Stimulated activated naive CD4-positive, alpha-beta T cell (primary cell): ENCODE results near the gene IFI35.
"Not testable (repeated sequence)": the region's sequence is repeated elsewhere in the genome, so short reads cannot be mapped to it uniquely, and the experiment has no call there.

ENCODE experiments used
- DNase-seq, 6 experiments: peaks; one replicate each; lab custom pipeline; 2025; lab: John Stamatoyannopoulos, UW

The IFI35 gene

GRCh38 chr17:43006639-43007551, at the start of gene IFI35:
IFI35 (plus strand) TSS chr17:43006784; CDS start chr17:43006948, 164 bp downstream.
- DNase-seq = peak; percentile 67 to 81 (median 75)

GRCh38 chr17:42964161-42964932, 42.2 kb upstream of the IFI35 start, which contains the start of gene AARSD1:
AARSD1 (minus strand) TSS chr17:42964454; CDS start chr17:42964440, 14 bp downstream.
- DNase-seq = peak; percentile 83 to 89 (median 88)

GRCh38 chr17:42967925-42968324, 38.7 kb upstream of the IFI35 start:
- no peak for DNase-seq

DNA sequence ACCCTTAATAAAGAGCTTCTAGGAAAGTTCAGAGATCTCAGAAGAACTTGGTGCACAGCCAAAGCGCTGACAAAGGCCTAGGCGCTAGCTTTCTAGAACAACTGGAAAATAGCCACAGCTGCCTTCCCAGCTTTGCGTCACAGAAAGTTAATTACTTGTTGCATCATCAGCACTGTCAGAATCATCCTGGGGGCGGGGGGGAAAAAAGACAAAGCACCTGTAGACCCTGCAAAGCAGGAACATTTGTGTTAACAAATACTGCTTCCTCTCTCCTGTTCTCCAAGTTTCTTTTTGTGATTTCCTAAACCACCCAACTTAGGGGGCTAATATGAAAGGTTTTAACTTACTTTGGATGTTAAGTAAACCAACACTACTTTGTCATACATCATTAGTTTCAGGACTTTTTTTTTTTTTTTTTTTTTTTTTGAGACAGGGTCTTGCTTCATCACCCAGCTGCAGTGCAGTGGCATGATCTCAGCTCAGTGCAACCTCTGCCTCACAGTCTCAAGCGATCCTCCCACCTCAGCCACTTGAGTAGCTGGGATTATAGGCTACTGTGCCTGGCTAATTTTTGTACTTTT, 37.5 kb upstream of the IFI35 start:
- no peak for DNase-seq

GRCh38 chr17:42971589-42971988, 35.0 kb upstream of the IFI35 start:
- no peak for DNase-seq

- DNase-seq = not testable (repeated sequence)
Observed at GRCh38 chr17:42973323-42973722, 33.3 kb upstream of the IFI35 start.

- DNase-seq = no peak
Observed at GRCh38 chr17:42975265-42975664, 31.3 kb upstream of the IFI35 start.

DNA sequence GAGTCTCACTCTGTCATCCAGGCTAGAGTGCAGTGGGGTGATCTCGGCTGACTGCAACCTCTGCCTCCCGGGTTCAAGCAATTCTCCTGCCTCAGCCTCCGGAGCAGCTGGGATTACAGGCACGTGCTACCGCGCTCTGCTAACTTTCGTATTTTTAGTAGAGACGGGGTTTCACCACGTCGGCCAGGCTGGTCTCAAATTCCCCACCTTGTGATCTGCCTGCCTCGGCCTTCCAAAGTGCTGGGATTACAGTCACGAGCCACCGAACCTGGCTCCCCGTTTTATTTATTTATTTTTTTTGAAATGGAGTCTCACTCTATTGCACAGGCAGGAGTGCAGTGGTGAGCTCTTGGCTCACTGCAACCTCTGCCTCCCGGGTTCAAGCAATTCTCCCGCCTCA, 30.9 kb upstream of the IFI35 start:
- DNase-seq = not testable (repeated sequence)

- peak in 1 of 6 experiments; percentile 36 for DNase-seq
Observed at GRCh38 chr17:42979511-42980273, 26.9 kb upstream of the IFI35 start, which contains the start of gene PTGES3L. PTGES3L (minus strand) TSS chr17:42980080; CDS start chr17:42980053, 27 bp downstream.

DNA sequence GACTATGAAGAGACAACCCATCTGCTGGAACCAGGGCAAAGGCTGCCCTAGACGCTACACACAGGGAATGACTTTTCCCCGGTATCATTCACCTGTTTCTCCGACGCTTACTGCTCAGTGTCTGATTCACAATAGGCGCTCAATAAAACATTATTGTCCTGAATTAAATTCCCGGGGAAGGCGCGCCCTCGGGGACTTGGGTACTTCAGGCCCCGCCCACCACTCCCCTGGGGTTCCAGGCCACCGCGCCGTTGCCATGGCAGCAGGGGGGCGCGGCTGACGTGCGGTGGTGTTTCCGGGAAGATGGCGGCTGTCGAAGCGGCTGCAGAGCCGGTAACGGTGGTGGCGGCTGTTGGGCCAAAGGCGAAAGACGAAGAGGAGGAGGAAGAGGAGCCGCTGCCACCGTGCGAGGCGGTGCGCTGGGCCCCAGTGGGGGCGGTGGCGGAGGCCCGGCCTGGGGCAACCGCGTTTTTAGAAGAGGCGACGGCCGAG, 26.3 kb upstream of the IFI35 start, which contains the start of gene RUNDC1:
RUNDC1 (plus strand) TSS at position 292 of the 492 bp plus-strand sequence; CDS start at position 304, 12 bp downstream.
- peak; percentile 76 to 89 (median 85) for DNase-seq

GRCh38 chr17:42980766-42981397, 25.7 kb upstream of the IFI35 start:
- peak in 5 of 6 experiments; percentile 40 to 64 (median 47) for DNase-seq

GRCh38 chr17:42982266-42982665, 24.3 kb upstream of the IFI35 start:
- no peak for DNase-seq

DNA sequence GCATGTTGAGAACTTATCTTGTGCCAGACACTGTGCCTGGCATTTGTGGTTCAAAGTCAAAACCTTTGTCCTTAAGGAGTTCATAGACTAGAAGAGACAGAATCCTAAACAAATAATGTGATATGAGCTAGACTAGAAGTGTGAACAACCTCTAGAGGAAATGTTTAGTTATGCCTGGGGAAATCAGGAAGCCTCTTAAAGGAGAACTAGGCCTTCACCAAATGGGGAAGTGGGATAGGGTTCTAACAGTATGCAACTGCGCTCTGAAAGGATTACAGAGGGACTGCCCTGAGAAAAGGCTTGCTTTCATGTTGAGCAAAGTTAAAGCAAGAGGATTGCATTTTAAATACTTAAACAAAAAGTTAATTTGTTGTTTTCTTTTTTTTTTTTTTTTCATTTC, 21.4 kb upstream of the IFI35 start:
- DNase-seq = no peak

DNA sequence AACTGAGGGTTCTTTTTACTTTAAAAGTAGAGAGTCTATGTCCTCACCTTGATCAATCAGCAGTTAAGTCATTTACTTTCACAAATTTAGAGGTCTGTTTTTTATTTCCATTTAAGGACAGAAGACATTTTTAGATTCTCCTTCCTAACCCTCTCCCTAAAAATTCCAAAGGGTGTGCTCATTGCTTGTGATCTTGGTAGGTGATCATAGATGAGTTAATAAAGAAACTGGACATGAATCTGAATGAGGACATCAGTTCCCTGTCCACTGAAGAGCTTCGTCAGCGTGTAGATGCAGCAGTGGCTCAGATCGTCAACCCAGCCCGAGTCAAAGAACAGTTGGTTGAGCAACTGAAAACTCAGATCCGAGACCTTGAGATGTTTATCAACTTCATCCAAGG, 17.4 kb upstream of the IFI35 start:
- no peak for DNase-seq

- no peak for DNase-seq
Observed at GRCh38 chr17:42989726-42990652, 16.6 kb upstream of the IFI35 start.

DNA sequence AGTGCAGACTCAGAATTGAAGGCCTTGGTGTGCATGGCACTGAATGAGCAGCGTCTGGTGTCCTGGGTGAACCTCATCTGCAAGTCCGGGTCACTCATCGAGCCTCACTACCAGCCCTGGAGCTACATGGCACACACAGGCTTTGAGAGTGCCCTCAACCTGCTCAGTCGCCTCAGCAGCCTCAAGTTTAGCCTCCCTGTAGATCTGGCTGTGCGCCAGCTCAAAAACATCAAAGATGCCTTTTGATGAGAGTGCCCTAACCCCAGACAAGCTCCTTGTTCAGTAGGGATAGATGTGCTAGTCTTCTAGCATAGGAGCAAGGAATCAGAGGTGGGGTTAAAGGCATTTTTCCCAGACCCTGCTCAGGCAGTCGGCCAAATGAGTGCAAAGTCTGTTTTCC, 15.1 kb upstream of the IFI35 start:
- no peak for DNase-seq

DNA sequence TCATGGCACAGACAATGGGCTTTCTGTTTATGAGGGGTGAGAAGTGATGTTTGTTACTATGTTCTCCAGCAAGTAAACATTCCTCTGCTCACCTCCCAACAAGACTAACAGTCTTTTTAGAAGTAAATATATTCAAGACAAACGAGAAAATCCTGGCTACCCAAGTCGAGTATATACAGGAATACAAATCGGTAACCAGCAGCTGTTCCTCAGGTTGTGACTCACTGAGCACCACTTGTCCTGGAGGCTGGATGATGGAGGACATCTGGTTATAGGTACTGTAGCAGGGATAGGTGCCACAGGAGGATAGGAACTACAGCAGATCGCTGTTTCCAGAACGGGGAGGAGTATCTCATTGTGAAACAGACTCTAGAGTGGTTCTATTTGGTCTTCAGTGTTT, 13.7 kb upstream of the IFI35 start:
- no peak for DNase-seq

DNA sequence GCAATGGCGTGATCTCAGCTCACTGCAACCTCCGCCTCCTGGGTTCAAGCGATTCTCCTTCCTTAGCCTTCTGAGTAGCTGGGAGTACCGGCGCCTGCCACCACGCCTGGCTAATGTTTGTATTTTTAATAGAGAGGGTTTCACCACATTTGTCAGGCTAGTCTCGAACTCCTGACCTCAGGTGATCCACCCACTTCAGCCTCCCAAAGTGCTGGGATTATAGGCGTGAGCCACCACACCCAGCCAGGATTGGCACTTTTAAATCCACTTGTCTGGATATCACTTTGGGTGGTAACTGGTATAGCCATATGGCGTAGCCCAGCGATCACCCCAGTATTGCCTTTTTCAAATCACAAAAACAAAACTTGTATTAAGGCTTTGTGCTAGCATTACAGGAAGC, 12.7 kb upstream of the IFI35 start:
- DNase-seq = not testable (repeated sequence)

DNA sequence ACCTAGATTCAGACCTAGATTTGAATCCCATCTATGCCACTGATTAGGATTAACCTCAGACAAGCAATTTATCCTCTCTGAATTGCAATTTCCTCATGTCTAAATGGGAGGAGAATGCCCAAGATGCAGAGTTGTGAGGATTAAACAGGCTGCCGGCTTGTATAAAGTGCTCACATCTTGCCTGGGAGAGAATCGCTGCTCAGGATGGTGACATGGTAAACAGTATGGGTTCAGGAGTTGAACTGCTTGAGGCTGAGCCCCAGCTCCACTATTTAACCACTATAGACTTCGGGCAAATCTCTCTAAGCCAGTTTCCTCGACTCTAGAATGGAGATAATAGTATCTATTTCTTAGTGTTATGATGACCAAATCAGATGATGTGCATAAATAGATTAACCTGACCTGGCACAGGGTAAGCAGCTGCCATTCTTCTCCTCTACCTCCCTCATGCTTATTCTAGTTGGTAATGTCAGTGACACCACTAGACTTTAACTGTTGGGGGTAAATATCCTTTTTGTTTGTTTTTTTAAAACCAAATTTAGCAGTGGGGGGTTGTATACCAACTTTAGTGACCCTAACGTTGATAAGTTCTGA, 9.1 kb upstream of the IFI35 start:
- no peak for DNase-seq
